Measurements from ENCODE around the gene RAD18.

RAD18 gene

DNA sequence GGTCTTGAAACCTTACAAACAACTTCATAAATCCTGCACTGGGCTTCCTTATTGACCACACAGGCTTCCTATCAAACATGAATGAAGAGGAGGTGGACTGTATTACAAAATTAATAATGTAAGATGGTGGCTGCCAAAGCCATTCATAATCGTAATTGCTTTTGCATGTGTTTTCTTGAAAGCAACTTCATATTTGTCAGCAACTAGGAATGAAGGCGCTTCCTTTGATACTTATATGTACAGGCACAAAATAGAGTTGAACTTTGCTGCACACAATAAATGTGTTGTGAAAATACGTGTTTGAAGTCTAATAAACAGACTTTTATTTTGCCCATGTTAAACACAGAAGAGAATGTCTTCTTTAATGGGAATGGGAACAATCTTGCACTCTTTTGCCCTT lies 121.8 kb downstream of the RAD18 start:
- Histone ChIP-seq H3K79me2 (ENCODE audit: control insufficient read depth, low read length) (no peaks in the 10 kb centered on the region), H3K36me3 (ENCODE audit: control insufficient read depth, low read length) (no peaks in the 10 kb centered on the region), H3K4me2 (ENCODE audit: low read length) (no peak overlapping the region), H3K9me3 (ENCODE audit: control insufficient read depth, insufficient read depth, low read length) (no peaks in the 10 kb centered on the region), H4K20me1 (ENCODE audit: control insufficient read depth, insufficient read depth, low read depth, low read length) (no peaks in the 10 kb centered on the region), H3K9me2 (replicated peaks; ENCODE audit: control insufficient read depth, low read length) (no peaks in the 10 kb centered on the region), H3K4me3 (ENCODE audit: low read length) (no peak overlapping the region), H3K27ac (ENCODE audit: low read depth, low read length) (no peak overlapping the region), H3F3A (ENCODE audit: control insufficient read depth, insufficient read depth) (no peaks in the 10 kb centered on the region), H3K27me3 (ENCODE audit: control insufficient read depth, low read length) (no peaks in the 10 kb centered on the region), H3K4me1 (ENCODE audit: control insufficient read depth, low read length) (no peaks in the 10 kb centered on the region)
- no peak for TF ChIP-seq EZH2phosphoT487 (IDR thresholded peaks at IDR 0.05; ENCODE audit: borderline replicate concordance, low read length)

GRCh38 chr3:8840556-8840955 lies 122.7 kb downstream of the RAD18 start:
- no peak overlapping the region for H3K4me3 ChIP-seq (ENCODE audit: low read length)
- no peaks in the 10 kb centered on the region for H3K79me2 ChIP-seq (ENCODE audit: control insufficient read depth, low read length)
- no peaks in the 10 kb centered on the region for H3F3A ChIP-seq (ENCODE audit: control insufficient read depth, insufficient read depth)
- H4K20me1 ChIP-seq (ENCODE audit: control insufficient read depth, insufficient read depth, low read depth, low read length): no peaks in the 10 kb centered on the region
- no peaks in the 10 kb centered on the region for H3K9me2 ChIP-seq (replicated peaks; ENCODE audit: control insufficient read depth, low read length)
- no peak overlapping the region for H3K4me2 ChIP-seq (ENCODE audit: low read length)
- no peaks in the 10 kb centered on the region for H3K4me1 ChIP-seq (ENCODE audit: control insufficient read depth, low read length)
- H3K27ac ChIP-seq (ENCODE audit: low read depth, low read length): no peak overlapping the region
- no peaks in the 10 kb centered on the region for H3K36me3 ChIP-seq (ENCODE audit: control insufficient read depth, low read length)
- TF ChIP-seq EZH2phosphoT487 (IDR thresholded peaks at IDR 0.05; ENCODE audit: borderline replicate concordance, low read length): no peak
- no peak for TF ChIP-seq CTCF (IDR thresholded peaks at IDR 0.05; ENCODE audit: low read depth, low read length, poor library complexity, severe bottlenecking)
- H3K9me3 ChIP-seq (ENCODE audit: control insufficient read depth, insufficient read depth, low read length): no peaks in the 10 kb centered on the region
- no peaks in the 10 kb centered on the region for H3K27me3 ChIP-seq (ENCODE audit: control insufficient read depth, low read length)

- Histone ChIP-seq H3K79me2 (ENCODE audit: control insufficient read depth, low read length) (no peaks in the 10 kb centered on the region), H3F3A (ENCODE audit: control insufficient read depth, insufficient read depth) (no peaks in the 10 kb centered on the region), H3K27ac (ENCODE audit: low read depth, low read length) (no peak overlapping the region), H3K4me2 (ENCODE audit: low read length) (no peak overlapping the region), H3K4me1 (ENCODE audit: control insufficient read depth, low read length) (no peaks in the 10 kb centered on the region), H3K9me2 (replicated peaks; ENCODE audit: control insufficient read depth, low read length) (no peaks in the 10 kb centered on the region), H3K36me3 (ENCODE audit: control insufficient read depth, low read length) (no peaks in the 10 kb centered on the region), H3K27me3 (ENCODE audit: control insufficient read depth, low read length) (no peaks in the 10 kb centered on the region), H3K4me3 (ENCODE audit: low read length) (no peak overlapping the region), H3K9me3 (ENCODE audit: control insufficient read depth, insufficient read depth, low read length) (no peaks in the 10 kb centered on the region), H4K20me1 (ENCODE audit: control insufficient read depth, insufficient read depth, low read depth, low read length) (no peaks in the 10 kb centered on the region)
- TF ChIP-seq EZH2phosphoT487 (IDR thresholded peaks at IDR 0.05; ENCODE audit: borderline replicate concordance, low read length) (no peak), CTCF (IDR thresholded peaks at IDR 0.05; ENCODE audit: low read depth, low read length, poor library complexity, severe bottlenecking) (no peak)
These were observed 123.5 kb downstream of the RAD18 start for GRCh38 chr3:8839607-8840325.

- no peak overlapping the region for H3K4me3 ChIP-seq (ENCODE audit: low read length)
- H3K27ac ChIP-seq (ENCODE audit: low read depth, low read length): no peak overlapping the region
- no peaks in the 10 kb centered on the region for H3F3A ChIP-seq (ENCODE audit: control insufficient read depth, insufficient read depth)
- no peaks in the 10 kb centered on the region for H4K20me1 ChIP-seq (ENCODE audit: control insufficient read depth, insufficient read depth, low read depth, low read length)
- H3K4me2 ChIP-seq (ENCODE audit: low read length): no peak overlapping the region
- H3K36me3 ChIP-seq (ENCODE audit: control insufficient read depth, low read length): no peaks in the 10 kb centered on the region
- no peaks in the 10 kb centered on the region for H3K9me2 ChIP-seq (replicated peaks; ENCODE audit: control insufficient read depth, low read length)
- H3K79me2 ChIP-seq (ENCODE audit: control insufficient read depth, low read length): no peaks in the 10 kb centered on the region
- TF ChIP-seq CTCF (IDR thresholded peaks at IDR 0.05; ENCODE audit: low read depth, low read length, poor library complexity, severe bottlenecking) (no peak), EZH2phosphoT487 (IDR thresholded peaks at IDR 0.05; ENCODE audit: borderline replicate concordance, low read length) (no peak)
- no peaks in the 10 kb centered on the region for H3K9me3 ChIP-seq (ENCODE audit: control insufficient read depth, insufficient read depth, low read length)
- H3K4me1 ChIP-seq (ENCODE audit: control insufficient read depth, low read length): no peaks in the 10 kb centered on the region
- H3K27me3 ChIP-seq (ENCODE audit: control insufficient read depth, low read length): no peaks in the 10 kb centered on the region
These were observed 124.4 kb downstream of the RAD18 start for GRCh38 chr3:8838765-8839423.
